Astrocyte (in vitro differentiated cells and primary cell): ENCODE results near the gene LRBA. TPM values are rescaled to one million over a fixed set of nuclear protein-coding genes. Genes with fewer than 3 reads are reported as not detected.

Experiments used
- DNase-seq: peaks from one replicate; pipeline ENCODE4 v3.0.0-alpha.2; 2010; ENCODE audit warnings: low read depth
- FAIRE-seq: peaks from 2 replicates; lab custom pipeline; 2011; peaks lifted over from hg19 to GRCh38; lab: Jason Lieb, UNC
- H2AFZ ChIP-seq: 2 replicates; pipeline ENCODE4 v1.6.0; 2012; ENCODE audit warnings: low read depth, low read length, inconsistent platforms
- H3K27ac ChIP-seq: 2 replicates; pipeline ENCODE4 v1.5.1; 2011; ENCODE audit warnings: low read depth, low read length, inconsistent platforms
- H3K27me3 ChIP-seq: 2 replicates; pipeline ENCODE4 v1.6.0; 2011; ENCODE audit warnings: low read length, inconsistent platforms; ENCODE audit not compliant: insufficient read depth
- H3K36me3 ChIP-seq: 2 replicates; pipeline ENCODE4 v1.5.1; 2011; ENCODE audit warnings: low read length, inconsistent platforms; ENCODE audit not compliant: insufficient read depth
- H3K4me1 ChIP-seq: 2 replicates; pipeline ENCODE4 v1.5.1; 2011; ENCODE audit warnings: low read length, inconsistent platforms; ENCODE audit not compliant: insufficient read depth
- H3K4me2 ChIP-seq: 2 replicates; pipeline ENCODE4 v1.6.0; 2012; ENCODE audit warnings: low read length, inconsistent platforms
- H3K4me3 ChIP-seq: 2 replicates; pipeline ENCODE4 v1.5.1; 2011; ENCODE audit warnings: low read depth, mild to moderate bottlenecking, low read length, inconsistent platforms; ENCODE audit not compliant: insufficient read depth
- H3K79me2 ChIP-seq: 2 replicates; pipeline ENCODE4 v1.6.0; 2012; ENCODE audit warnings: mild to moderate bottlenecking, low read length, inconsistent platforms; ENCODE audit not compliant: insufficient read depth
- H3K9ac ChIP-seq: 2 replicates; pipeline ENCODE4 v1.6.0; 2012; ENCODE audit warnings: mild to moderate bottlenecking, low read length, inconsistent platforms
- H3K9me3 ChIP-seq: 2 replicates; pipeline ENCODE4 v1.5.1; 2012; ENCODE audit warnings: low read depth, mild to moderate bottlenecking, low read length, inconsistent platforms; ENCODE audit not compliant: insufficient read depth
- H4K20me1 ChIP-seq: 2 replicates; pipeline ENCODE4 v1.6.0; 2012; ENCODE audit warnings: low read length, inconsistent platforms; ENCODE audit not compliant: insufficient read depth
- H3K27ac Mint-ChIP-seq: one replicate; pipeline ENCODE4 v1.8.0; 2021; ENCODE audit warnings: mild to moderate bottlenecking, mixed read lengths; ENCODE audit not compliant: unreplicated experiment
- H3K27me3 Mint-ChIP-seq: one replicate; pipeline ENCODE4 v1.8.0; 2021; ENCODE audit warnings: low read depth, mixed read lengths; ENCODE audit not compliant: unreplicated experiment
- H3K36me3 Mint-ChIP-seq: one replicate; pipeline ENCODE4 v1.8.0; 2021; ENCODE audit warnings: low read depth, mixed read lengths; ENCODE audit not compliant: unreplicated experiment
- H3K4me1 Mint-ChIP-seq: one replicate; pipeline ENCODE4 v1.8.0; 2021; ENCODE audit warnings: low read depth, mixed read lengths; ENCODE audit not compliant: unreplicated experiment
- H3K4me3 Mint-ChIP-seq: one replicate; pipeline ENCODE4 v1.8.0; 2021; ENCODE audit warnings: mild to moderate bottlenecking, moderate library complexity, mixed read lengths; ENCODE audit not compliant: unreplicated experiment
- H3K9me3 Mint-ChIP-seq: one replicate; pipeline ENCODE4 v1.8.0; 2021; ENCODE audit warnings: mild to moderate bottlenecking, mixed read lengths; ENCODE audit not compliant: unreplicated experiment
- CTCF ChIP-seq: IDR thresholded peaks from 2 replicates; pipeline ENCODE4 v1.5.1; 2011; ENCODE audit warnings: low read depth, mild to moderate bottlenecking, inconsistent platforms, low read length, moderate library complexity; ENCODE audit not compliant: insufficient read depth
- EZH2 ChIP-seq: IDR thresholded peaks from 2 replicates; pipeline ENCODE4 v1.6.1; 2012; ENCODE audit warnings: mild to moderate bottlenecking, low read length, inconsistent platforms; ENCODE audit not compliant: insufficient read depth
- total RNA-seq: library from RNA; stranded (reverse); gene quantifications from 2 replicates; pipeline ENCODE4 v1.2.1, GENCODE V29; 2021

The LRBA gene
- total RNA-seq, 1 donor from 2014 or later: 25.3 TPM

GRCh38 chr4:150673793-150674192 is 341.3 kb downstream of the LRBA start:
- H3K27ac Mint-ChIP-seq: no peak overlapping the region
- H3K36me3 Mint-ChIP-seq: no peaks in the 10 kb centered on the region
- Histone ChIP-seq H2AFZ (no peak overlapping the region), H3K27ac (no peak overlapping the region), H3K36me3 (no peaks in the 10 kb centered on the region), H3K4me1 (no peaks in the 10 kb centered on the region), H4K20me1 (no peaks in the 10 kb centered on the region), H3K9me3 (no peaks in the 10 kb centered on the region), H3K79me2 (no peaks in the 10 kb centered on the region), H3K4me3 (no peak overlapping the region), H3K27me3 (no peaks in the 10 kb centered on the region), H3K4me2 (no peak overlapping the region), H3K9ac (no peak overlapping the region)
- H3K27me3 Mint-ChIP-seq: no peaks in the 10 kb centered on the region
- DNase-seq (no peak), FAIRE-seq (no peak)
- no peaks in the 10 kb centered on the region for H3K9me3 Mint-ChIP-seq
- no peak overlapping the region for H3K4me3 Mint-ChIP-seq
- TF ChIP-seq CTCF (no peak), EZH2 (no peak)
- H3K4me1 Mint-ChIP-seq: peaks cover 3% of the 10 kb centered on the region

GRCh38 chr4:150668824-150669223 is 346.3 kb downstream of the LRBA start:
- Histone ChIP-seq H3K27me3 (no peaks in the 10 kb centered on the region), H3K79me2 (no peaks in the 10 kb centered on the region), H3K9ac (no peak overlapping the region), H4K20me1 (no peaks in the 10 kb centered on the region), H3K4me3 (no peak overlapping the region), H3K4me2 (no peak overlapping the region), H3K27ac (no peak overlapping the region), H2AFZ (no peak overlapping the region), H3K9me3 (no peaks in the 10 kb centered on the region), H3K36me3 (no peaks in the 10 kb centered on the region), H3K4me1 (no peaks in the 10 kb centered on the region)
- Mint-ChIP-seq H3K36me3 (peaks cover 1% of the 10 kb centered on the region), H3K9me3 (no peaks in the 10 kb centered on the region), H3K4me3 (no peak overlapping the region), H3K4me1 (peaks cover 3% of the 10 kb centered on the region), H3K27ac (no peak overlapping the region), H3K27me3 (no peaks in the 10 kb centered on the region)
- no peak for FAIRE-seq
- TF ChIP-seq CTCF (no peak), EZH2 (no peak)
- no peak for DNase-seq

GRCh38 chr4:150664935-150665334 is 350.1 kb downstream of the LRBA start:
- no peaks in the 10 kb centered on the region for H4K20me1 ChIP-seq
- no peak overlapping the region for H3K4me3 Mint-ChIP-seq
- H3K27ac Mint-ChIP-seq: no peak overlapping the region
- H3K27me3 ChIP-seq: no peaks in the 10 kb centered on the region
- no peaks in the 10 kb centered on the region for H3K27me3 Mint-ChIP-seq
- no peak overlapping the region for H3K4me3 ChIP-seq
- TF ChIP-seq CTCF (no peak), EZH2 (no peak)
- no peak overlapping the region for H3K9ac ChIP-seq
- peaks cover 2% of the 10 kb centered on the region for H3K9me3 Mint-ChIP-seq
- H3K4me2 ChIP-seq: no peak overlapping the region
- no peaks in the 10 kb centered on the region for H3K79me2 ChIP-seq
- H2AFZ ChIP-seq: no peak overlapping the region
- no peaks in the 10 kb centered on the region for H3K36me3 ChIP-seq
- peaks cover 1% of the 10 kb centered on the region for H3K36me3 Mint-ChIP-seq
- no peaks in the 10 kb centered on the region for H3K9me3 ChIP-seq
- no peaks in the 10 kb centered on the region for H3K4me1 Mint-ChIP-seq
- no peaks in the 10 kb centered on the region for H3K4me1 ChIP-seq
- DNase-seq (peak; percentile 5), FAIRE-seq (peak; percentile 45)
- H3K27ac ChIP-seq: no peak overlapping the region
